Psoas muscle (tissue), 8 donors: Measurements from ENCODE around the gene LCE1A. TPM values are rescaled to one million over a fixed set of nuclear protein-coding genes. Genes with fewer than 3 reads are reported as not detected.

Experiments used
- ATAC-seq, 4 donors: fragments of 200-7000 bp; cut with Tn5 transposase; one replicate each; pipeline ENCODE4 v1.9.1; 2020; ENCODE audit warnings: moderate library complexity in 3 of 4, mild to moderate bottlenecking in 2 of 4
- DNase-seq, 2 donors: peaks; one replicate each; pipeline ENCODE4 v3.0.0-alpha.2; 2020
- H3K27ac ChIP-seq: fragments of 200-600 bp; one replicate; pipeline ENCODE4 v1.8.0; 2022
- H3K27me3 ChIP-seq, 3 donors: fragments of 200-600 bp in 1 of 3; one replicate each; pipeline versions ENCODE4 v1.6.1 to v1.8.0; 2013 to 2022; ENCODE audit warnings: low read length in 2 of 3, mild to moderate bottlenecking in 2 of 3, moderate library complexity in 1 of 3; ENCODE audit not compliant: insufficient read depth in 3 of 3
- H3K36me3 ChIP-seq, 2 donors: fragments of 200-600 bp in 1 of 2; one replicate each; pipeline versions ENCODE4 v1.6.1 to v1.8.0; 2013 to 2022; ENCODE audit warnings: low read depth in 1 of 2, mild to moderate bottlenecking in 1 of 2, moderate library complexity in 1 of 2; ENCODE audit not compliant: insufficient read depth in 1 of 2
- H3K4me1 ChIP-seq: fragments of 200-600 bp; one replicate; pipeline ENCODE4 v1.8.0; 2022
- H3K4me3 ChIP-seq: fragments of 200-600 bp; one replicate; pipeline ENCODE4 v1.8.0; 2022; ENCODE audit warnings: mild to moderate bottlenecking
- H3K9me3 ChIP-seq: fragments of 200-600 bp; one replicate; pipeline ENCODE4 v1.8.0; 2022
- CTCF ChIP-seq: fragments of 200-600 bp; IDR thresholded peaks from one replicate; pipeline ENCODE4 v1.8.0; 2022; ENCODE audit warnings: antibody characterized with exemption
- WGBS, 3 donors: extraction: QIAGEN DNeasy Blood & Tissue Kit; methylation state at CpG; one replicate each; pipeline versions ENCODE4 v1.1.6 to v1.1.7; 2013; 5-methylcytosine and 5-hydroxymethylcytosine counted together
- intact Hi-C, 2 donors: fragments of 100-400 bp; cut with DNase I; formaldehyde crosslinking; loops; one replicate each; pipeline versions ENCODE4 v1.11.0 to v1.14.2; 2022
- polyA plus RNA-seq, 3 donors: library from polyadenylated mRNA; stranded (reverse); fragments of 200-250 nt; gene quantifications; one replicate each; pipeline ENCODE4 v1.2.3, GENCODE V29; 2013
- total RNA-seq, 4 donors: library from RNA; stranded (reverse); fragmentation: NEBNext Ultra II Directional in 2 of 4; extraction: Animal tissue kit (Norgen Biotek cat#: 25700) in 2 of 4; gene quantifications; one replicate each; pipeline versions ENCODE4 v1.2.1 to v1.2.4, GENCODE V29; 2021 to 2023
- donor health status: healthy with polysubstance abuse.
- donor health status: DM: no; HTN: no; CAD: no; lungs with moderate emphysema.
- donor health status: Bipolar disorder and iron deficiency.
- donor health status: healthy.
- donor health status: DM: yes; HTN: yes; CAD: no.
- donor health status: DM: no; HTN: no; CAD: no.
- donor health status: DM: no; HTN: no; CAD: no.
- donor health status: DM: yes; HTN: yes; CAD: no.

The LCE1A gene
- total and polyA plus RNA-seq, 7 donors, result not detected

GRCh38 chr1:152817309-152817708 is 10.0 kb upstream of the LCE1A start:
- H3K36me3 ChIP-seq, result no peaks in the 10 kb centered on the region
- ATAC-seq (no peak), DNase-seq (no peak)
- H3K4me1 ChIP-seq, result no peaks in the 10 kb centered on the region
- no peak for TF ChIP-seq CTCF
- H3K9me3 ChIP-seq, result no peaks in the 10 kb centered on the region
- WGBS, 3 donors, result 82 to 85% (median 83%) methylated on average over 6 of the region's 6 CpGs
- no peak overlapping the region for H3K27ac ChIP-seq
- H3K4me3 ChIP-seq, result no peak overlapping the region
- intact Hi-C loops, result no loop called here
- H3K27me3 ChIP-seq, result no peaks in the 10 kb centered on the region

GRCh38 chr1:152823294-152823693 is 4.0 kb upstream of the LCE1A start:
- TF ChIP-seq CTCF, result no peak
- no peak for ATAC-seq
- no peak for DNase-seq
- Histone ChIP-seq H3K4me3 (no peak overlapping the region), H3K27ac (no peak overlapping the region), H3K27me3 (no peaks in the 10 kb centered on the region), H3K36me3 (no peaks in the 10 kb centered on the region), H3K4me1 (no peaks in the 10 kb centered on the region), H3K9me3 (no peaks in the 10 kb centered on the region)
- intact Hi-C loops, result no loop called here
- WGBS, 3 donors, result 35 to 40% (median 39%) methylated on average over 5 of the region's 5 CpGs

GRCh38 chr1:152824964-152825363 is 2.3 kb upstream of the LCE1A start:
- TF ChIP-seq CTCF, result no peak

GRCh38 chr1:152836870-152837269 is 9.6 kb downstream of the LCE1A start:
- H3K4me3 ChIP-seq, result no peak overlapping the region
- ATAC-seq (no peak), DNase-seq (no peak)
- H3K36me3 ChIP-seq, result no peaks in the 10 kb centered on the region
- intact Hi-C loops, result no loop called here
- H3K27ac ChIP-seq, result no peak overlapping the region
- TF ChIP-seq CTCF, result no peak
- no peaks in the 10 kb centered on the region for H3K27me3 ChIP-seq
- WGBS, 3 donors, result 37 to 43% (median 40%) methylated on average over 2 of the region's 2 CpGs
- H3K9me3 ChIP-seq, result no peaks in the 10 kb centered on the region
- no peaks in the 10 kb centered on the region for H3K4me1 ChIP-seq

More at GRCh38 chr1:152824964-152825363, 2.3 kb upstream of the LCE1A start:
- intact Hi-C loops, result no loop called here
- no peak overlapping the region for H3K27ac ChIP-seq
- no peaks in the 10 kb centered on the region for H3K9me3 ChIP-seq
- no peak overlapping the region for H3K4me3 ChIP-seq
- H3K36me3 ChIP-seq, result no peaks in the 10 kb centered on the region
- DNase-seq, result no peak
- H3K27me3 ChIP-seq, result no peaks in the 10 kb centered on the region
- no peak for ATAC-seq
- H3K4me1 ChIP-seq, result no peaks in the 10 kb centered on the region

- H3K4me3 ChIP-seq, result no peak within 1 kb of the TSS
- H3K27ac ChIP-seq, result no peak within 1 kb of the TSS
- H3K4me1 ChIP-seq, result no peaks in the 10 kb centered on the region
- ATAC-seq (no peak), DNase-seq (no peak)
- intact Hi-C loops, result no loop called here
- no peaks in the 10 kb centered on the region for H3K36me3 ChIP-seq
- H3K27me3 ChIP-seq, result no peaks in the 10 kb centered on the region
- TF ChIP-seq CTCF, result no peak
- 66 to 83% (median 78%) methylated on average over 3 of the region's 3 CpGs for WGBS, 3 donors
- no peaks in the 10 kb centered on the region for H3K9me3 ChIP-seq
Observed at GRCh38 chr1:152842556-152842955, 15.3 kb downstream of the LCE1A start, which contains the start of gene LCE6A. TSS of gene LCE6A (plus strand) at chr1:152842856. CDS start at chr1:152843521, 665 bp downstream.
